Measurements from ENCODE around the gene LRRC15. TPM values are rescaled to one million over a fixed set of nuclear protein-coding genes. Genes with fewer than 3 reads are reported as not detected.

LRRC15 gene
- total and polyA plus RNA-seq, 2 donors (not counting 3 experiments of a cell fraction or from before 2014, with no cell fraction given): not detected

DNA sequence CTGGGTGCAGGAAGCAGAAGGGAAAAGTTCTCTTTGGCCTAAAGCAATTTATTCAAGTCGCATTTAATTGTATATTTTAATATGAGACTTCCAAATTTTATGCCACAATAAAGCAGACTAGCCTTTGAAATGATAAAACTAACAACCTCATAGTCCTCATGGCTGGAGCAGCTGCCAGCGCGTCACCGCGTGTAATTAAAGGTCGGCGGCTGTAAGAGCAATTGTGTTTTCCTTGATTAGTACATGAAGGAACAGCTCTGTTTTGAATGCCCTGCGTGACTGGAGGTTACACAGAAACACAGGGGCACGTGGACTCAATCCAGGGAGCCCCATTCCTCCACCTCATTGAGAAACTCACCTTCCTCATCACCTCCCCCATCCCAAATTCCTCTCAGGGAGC is 10.1 kb upstream of the LRRC15 start:
- ChIA-PET CTCF (interaction anchor here (1.1 to 1.4 kb wide), 2 partner anchors 19 to 35 kb away, joined by 3 read pairs; partner anchors contain the start of gene GP5), POLR2A (no interaction called here)
- peaks cover 13% of the 10 kb centered on the region for H3K4me1 ChIP-seq (ENCODE audit: control insufficient read depth, extremely low read depth, insufficient read depth, low read length)
- no peak overlapping the region for H3K4me3 ChIP-seq (replicated peaks in 1 of 3; ENCODE audit: insufficient read depth in 1 of 3, low read depth in 1 of 3, low read length in 3 of 3)
- BruUV-seq (replicated peaks): no TSS peak
- H4K20me1 ChIP-seq (replicated peaks; ENCODE audit: control insufficient read depth, extremely low read depth, insufficient read depth, low read length): no peaks in the 10 kb centered on the region
- no peak overlapping the region for H2AFZ ChIP-seq (ENCODE audit: low read depth, low read length)
- dilution Hi-C loops (cut with MboI; ENCODE audit: extremely low pct_ligation_motif_present, low sequenced_read_pairs): no loop called here
- peaks cover 6 to 12% of the 10 kb centered on the region in 2 experiments for H3K27me3 ChIP-seq (ENCODE audit: control insufficient read depth in 2 of 2, insufficient read depth in 2 of 2, low read length in 2 of 2)
- intact Hi-C loops (cut with micrococcal nuclease): no loop called here
- no peak for FAIRE-seq
- H3K9me3 ChIP-seq (replicated peaks; ENCODE audit: control insufficient read depth, insufficient read depth, low read length): no peaks in the 10 kb centered on the region
- no peak for DNase-seq (ENCODE audit: low read depth, low spot score)
- H3K36me3 ChIP-seq (ENCODE audit: control insufficient read depth in 2 of 2, extremely low read depth in 1 of 2, insufficient read depth in 2 of 2, low read length in 2 of 2): no peaks in the 10 kb centered on the region
- H3K9ac ChIP-seq (replicated peaks; ENCODE audit: extremely low read depth, insufficient read depth, low read length): no peak overlapping the region
- no peak overlapping the region for H3K27ac ChIP-seq (ENCODE audit: insufficient read depth, low read depth, low read length)
- TF ChIP-seq MAX (IDR thresholded peaks at IDR 0.05; ENCODE audit: insufficient read depth, insufficient read length) (no peak), FOS (IDR thresholded peaks at IDR 0.05; ENCODE audit: borderline replicate concordance, insufficient read depth, low read length) (no peak), EZH2 (IDR thresholded peaks at IDR 0.05; ENCODE audit: borderline replicate concordance, low read depth, low read length, severe bottlenecking) (no peak)
- no peaks in the 10 kb centered on the region for H3K79me2 ChIP-seq (ENCODE audit: control insufficient read depth, insufficient read depth, low read length)
- no peaks in the 10 kb centered on the region for H3K9me1 ChIP-seq (replicated peaks; ENCODE audit: control insufficient read depth, extremely low read depth, insufficient read depth, low read length)
- no peak overlapping the region for H3K4me2 ChIP-seq (ENCODE audit: insufficient read depth, low read length)

DNA sequence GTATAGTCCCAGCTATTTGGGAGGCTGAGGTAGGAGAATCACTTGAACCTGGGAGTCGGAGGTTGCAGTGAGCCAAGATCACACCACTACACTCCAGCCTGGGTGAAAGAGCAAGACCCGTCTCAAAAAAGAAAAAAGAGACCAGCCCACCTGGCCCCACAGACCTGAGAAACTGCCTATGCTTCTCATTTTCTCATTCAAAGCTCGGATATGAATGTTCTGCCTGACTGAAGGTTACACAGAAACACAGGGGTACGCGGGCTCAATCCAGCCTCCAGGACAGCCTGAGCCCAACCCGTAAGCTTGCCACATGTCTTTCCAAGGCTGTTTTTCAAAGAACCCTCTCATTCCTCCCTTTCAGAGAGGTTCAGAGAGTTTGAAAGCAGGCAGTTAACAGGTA is 9.7 kb upstream of the LRRC15 start:
- dilution Hi-C loops (cut with MboI; ENCODE audit: extremely low pct_ligation_motif_present, low sequenced_read_pairs): no loop called here
- H3K79me2 ChIP-seq (ENCODE audit: control insufficient read depth, insufficient read depth, low read length): no peaks in the 10 kb centered on the region
- no peak overlapping the region for H3K4me3 ChIP-seq (replicated peaks in 1 of 3; ENCODE audit: insufficient read depth in 1 of 3, low read depth in 1 of 3, low read length in 3 of 3)
- no TSS peak for BruUV-seq (replicated peaks)
- intact Hi-C loops (cut with micrococcal nuclease): no loop called here
- no peak overlapping the region for H3K4me2 ChIP-seq (ENCODE audit: insufficient read depth, low read length)
- H3K9me1 ChIP-seq (replicated peaks; ENCODE audit: control insufficient read depth, extremely low read depth, insufficient read depth, low read length): no peaks in the 10 kb centered on the region
- FAIRE-seq (no peak), DNase-seq (ENCODE audit: low read depth, low spot score) (no peak)
- CTCF ChIA-PET: interaction anchor here (1.1 to 1.4 kb wide), 2 partner anchors 20 to 35 kb away, joined by 3 read pairs; partner anchors contain the start of gene GP5
- TF ChIP-seq POLR2AphosphoS5 (IDR thresholded peaks at IDR 0.05; ENCODE audit: insufficient read depth, low read depth, low read length): no peak
- no peak for TF ChIP-seq JUN (IDR thresholded peaks at IDR 0.05; ENCODE audit: borderline replicate concordance, insufficient read depth, insufficient read length, low read depth)
- TF ChIP-seq EZH2 (IDR thresholded peaks at IDR 0.05; ENCODE audit: borderline replicate concordance, low read depth, low read length, severe bottlenecking): no peak
- TF ChIP-seq CTCF (IDR thresholded peaks at IDR 0.05; ENCODE audit: extremely low read depth in 1 of 2, insufficient read depth in 1 of 2, low read depth in 1 of 2, low read length in 2 of 2): no peak
- TF ChIP-seq GATA2 (IDR thresholded peaks at IDR 0.05; ENCODE audit: insufficient read depth, insufficient read length, low read depth, low read length): no peak
- TF ChIP-seq FOS (IDR thresholded peaks at IDR 0.05; ENCODE audit: borderline replicate concordance, insufficient read depth, low read length): no peak
- no peak for TF ChIP-seq POLR2A (IDR thresholded peaks at IDR 0.05; ENCODE audit: low read depth, low read length)
- no peak for TF ChIP-seq MYC (IDR thresholded peaks at IDR 0.05; ENCODE audit: low read depth, low read length)
- TF ChIP-seq MAX (IDR thresholded peaks at IDR 0.05; ENCODE audit: insufficient read depth, insufficient read length): no peak
- H3K27me3 ChIP-seq (ENCODE audit: control insufficient read depth in 2 of 2, insufficient read depth in 2 of 2, low read length in 2 of 2): peaks cover 6 to 12% of the 10 kb centered on the region in 2 experiments
- no peaks in the 10 kb centered on the region for H4K20me1 ChIP-seq (replicated peaks; ENCODE audit: control insufficient read depth, extremely low read depth, insufficient read depth, low read length)
- no peaks in the 10 kb centered on the region for H3K36me3 ChIP-seq (ENCODE audit: control insufficient read depth in 2 of 2, extremely low read depth in 1 of 2, insufficient read depth in 2 of 2, low read length in 2 of 2)
- H3K4me1 ChIP-seq (ENCODE audit: control insufficient read depth, extremely low read depth, insufficient read depth, low read length): peaks cover 13% of the 10 kb centered on the region
- no peak overlapping the region for H3K27ac ChIP-seq (ENCODE audit: insufficient read depth, low read depth, low read length)
- POLR2A ChIA-PET: no interaction called here
- no peak overlapping the region for H2AFZ ChIP-seq (ENCODE audit: low read depth, low read length)
- no peaks in the 10 kb centered on the region for H3K9me3 ChIP-seq (replicated peaks; ENCODE audit: control insufficient read depth, insufficient read depth, low read length)
- no peak overlapping the region for H3K9ac ChIP-seq (replicated peaks; ENCODE audit: extremely low read depth, insufficient read depth, low read length)
